ENCODE results near the gene RPS26. TPM values are rescaled to one million over a fixed set of nuclear protein-coding genes. Genes with fewer than 3 reads are reported as not detected.
"Not testable (repeated sequence)": the region's sequence is repeated elsewhere in the genome, so short reads cannot be mapped to it uniquely, and the experiment has no call there.

RPS26 gene
- total RNA-seq, 2 donors from 2014 or later: 284 to 1,659 TPM

DNA sequence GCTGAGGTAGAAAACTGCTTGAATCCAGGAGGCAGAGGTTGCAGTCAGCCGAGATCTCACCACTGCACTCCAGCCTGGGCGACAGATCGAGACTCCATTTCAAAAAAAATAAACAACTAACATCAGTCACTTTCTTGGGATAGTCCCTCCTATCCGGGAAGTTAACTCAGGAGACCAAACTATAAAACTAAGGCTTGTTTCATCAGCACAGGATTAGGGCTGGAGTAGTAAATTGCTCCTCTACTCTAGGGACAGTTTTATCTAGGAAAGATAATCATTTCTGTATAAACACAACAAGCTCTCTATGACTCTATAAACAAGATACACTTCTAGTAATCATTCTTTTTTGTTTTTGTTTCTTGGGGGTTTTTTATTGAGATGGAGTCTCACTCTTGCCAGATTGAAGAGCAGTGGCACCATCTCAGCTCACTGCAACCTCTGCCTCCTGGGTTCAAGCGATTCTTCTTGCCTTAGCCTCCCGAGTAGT, 11.7 kb downstream of the RPS26 start:
- Histone ChIP-seq H3K9me3 (no peaks in the 10 kb centered on the region), H3K4me3 (no peak overlapping the region), H3K36me3 (no peaks in the 10 kb centered on the region), H3K27ac (no peak overlapping the region), H3K4me1 (replicated peaks) (no peaks in the 10 kb centered on the region), H3K27me3 (replicated peaks; ENCODE audit: insufficient read depth) (no peaks in the 10 kb centered on the region)
- DNase-seq (ENCODE audit: low spot score): no peak
- TF ChIP-seq POLR2AphosphoS5 (IDR thresholded peaks at IDR 0.05): no peak
- no peak for TF ChIP-seq POLR2A (IDR thresholded peaks at IDR 0.05)
- TF ChIP-seq, protein P1, sequence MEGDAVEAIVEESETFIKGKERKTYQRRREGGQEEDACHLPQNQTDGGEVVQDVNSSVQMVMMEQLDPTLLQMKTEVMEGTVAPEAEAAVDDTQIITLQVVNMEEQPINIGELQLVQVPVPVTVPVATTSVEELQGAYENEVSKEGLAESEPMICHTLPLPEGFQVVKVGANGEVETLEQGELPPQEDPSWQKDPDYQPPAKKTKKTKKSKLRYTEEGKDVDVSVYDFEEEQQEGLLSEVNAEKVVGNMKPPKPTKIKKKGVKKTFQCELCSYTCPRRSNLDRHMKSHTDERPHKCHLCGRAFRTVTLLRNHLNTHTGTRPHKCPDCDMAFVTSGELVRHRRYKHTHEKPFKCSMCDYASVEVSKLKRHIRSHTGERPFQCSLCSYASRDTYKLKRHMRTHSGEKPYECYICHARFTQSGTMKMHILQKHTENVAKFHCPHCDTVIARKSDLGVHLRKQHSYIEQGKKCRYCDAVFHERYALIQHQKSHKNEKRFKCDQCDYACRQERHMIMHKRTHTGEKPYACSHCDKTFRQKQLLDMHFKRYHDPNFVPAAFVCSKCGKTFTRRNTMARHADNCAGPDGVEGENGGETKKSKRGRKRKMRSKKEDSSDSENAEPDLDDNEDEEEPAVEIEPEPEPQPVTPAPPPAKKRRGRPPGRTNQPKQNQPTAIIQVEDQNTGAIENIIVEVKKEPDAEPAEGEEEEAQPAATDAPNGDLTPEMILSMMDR (IDR thresholded peaks at IDR 0.05): no peak
- 63% methylated on average over 6 of the region's 6 CpGs for WGBS
- intact Hi-C loops (cut with DNase I): no loop called here

- H3K4me3 ChIP-seq; DNase-seq (ENCODE audit: low spot score): not testable (repeated sequence)
Measured at GRCh38 chr12:56059964-56060363, 18.2 kb downstream of the RPS26 start.

GRCh38 chr12:56061982-56062381, 20.3 kb downstream of the RPS26 start:
- H3K36me3 ChIP-seq: no peaks in the 10 kb centered on the region
- H3K9me3 ChIP-seq: no peaks in the 10 kb centered on the region
- no peak overlapping the region for H3K27ac ChIP-seq
- intact Hi-C loops (cut with DNase I): no loop called here
- 70% methylated on average over 5 of the region's 5 CpGs for WGBS
- no peaks in the 10 kb centered on the region for H3K27me3 ChIP-seq (replicated peaks; ENCODE audit: insufficient read depth)
- TF ChIP-seq POLR2A (IDR thresholded peaks at IDR 0.05) (no peak), POLR2AphosphoS5 (IDR thresholded peaks at IDR 0.05) (no peak)
- TF ChIP-seq, protein P1 (IDR thresholded peaks at IDR 0.05): no peak
- no peaks in the 10 kb centered on the region for H3K4me1 ChIP-seq (replicated peaks)
- DNase-seq (ENCODE audit: low spot score): no peak
- H3K4me3 ChIP-seq: no peak overlapping the region

More at GRCh38 chr12:56059964-56060363, 18.2 kb downstream of the RPS26 start:
- WGBS: 92% methylated on average over 8 of the region's 8 CpGs
- H3K27ac ChIP-seq; H3K9me3 ChIP-seq; H3K27me3 ChIP-seq (replicated peaks; ENCODE audit: insufficient read depth); intact Hi-C loops (cut with DNase I); H3K4me1 ChIP-seq (replicated peaks); H3K36me3 ChIP-seq: not testable (repeated sequence)

DNA sequence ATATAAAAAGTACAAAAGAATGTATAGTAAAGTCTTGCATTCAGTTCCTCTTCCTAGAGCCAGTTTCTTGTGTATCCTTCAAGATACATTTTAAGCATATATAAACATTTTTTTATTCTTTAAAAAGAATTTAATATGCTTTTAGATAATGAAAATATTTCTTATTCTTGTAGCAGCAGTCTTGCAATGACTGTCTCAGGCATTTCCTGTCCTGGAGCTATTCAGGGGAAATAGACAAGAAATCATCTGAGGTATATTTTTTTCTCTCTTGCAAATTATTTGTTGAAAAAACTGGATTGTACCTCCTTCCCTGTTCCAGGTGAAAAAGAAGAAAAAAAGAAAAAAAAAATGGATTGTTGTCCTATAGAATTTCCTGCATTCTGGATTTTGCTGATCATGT, 21.3 kb downstream of the RPS26 start:
- Histone ChIP-seq H3K4me1 (replicated peaks) (no peaks in the 10 kb centered on the region), H3K4me3 (no peak overlapping the region), H3K27me3 (replicated peaks; ENCODE audit: insufficient read depth) (no peaks in the 10 kb centered on the region), H3K36me3 (no peaks in the 10 kb centered on the region), H3K9me3 (no peaks in the 10 kb centered on the region), H3K27ac (no peak overlapping the region)
- no peak for DNase-seq (ENCODE audit: low spot score)
- intact Hi-C loops (cut with DNase I): no loop called here
- TF ChIP-seq POLR2A (IDR thresholded peaks at IDR 0.05) (no peak), POLR2AphosphoS5 (IDR thresholded peaks at IDR 0.05) (no peak)
- TF ChIP-seq, protein P1 (IDR thresholded peaks at IDR 0.05): no peak

GRCh38 chr12:56071648-56072047, 29.9 kb downstream of the RPS26 start:
- Histone ChIP-seq H3K4me1 (replicated peaks) (no peaks in the 10 kb centered on the region), H3K4me3 (no peak overlapping the region), H3K36me3 (no peaks in the 10 kb centered on the region), H3K9me3 (no peaks in the 10 kb centered on the region), H3K27me3 (replicated peaks; ENCODE audit: insufficient read depth) (no peaks in the 10 kb centered on the region), H3K27ac (no peak overlapping the region)
- WGBS: 45% methylated on average over 4 of the region's 4 CpGs
- TF ChIP-seq, protein P1 (IDR thresholded peaks at IDR 0.05): no peak
- no peak for TF ChIP-seq POLR2A (IDR thresholded peaks at IDR 0.05)
- no peak for TF ChIP-seq POLR2AphosphoS5 (IDR thresholded peaks at IDR 0.05)
- intact Hi-C loops (cut with DNase I): no loop called here
- no peak for DNase-seq (ENCODE audit: low spot score)

Data from prostate gland (tissue), 2 donors.